ENCODE results near the gene SLC39A10.
A peak's percentile ranks its signal among the peaks of the same experiment; 100 is the strongest.
"Not testable (repeated sequence)": the region's sequence is repeated elsewhere in the genome, so short reads cannot be mapped to it uniquely, and the experiment has no call there.

Gene SLC39A10

DNA sequence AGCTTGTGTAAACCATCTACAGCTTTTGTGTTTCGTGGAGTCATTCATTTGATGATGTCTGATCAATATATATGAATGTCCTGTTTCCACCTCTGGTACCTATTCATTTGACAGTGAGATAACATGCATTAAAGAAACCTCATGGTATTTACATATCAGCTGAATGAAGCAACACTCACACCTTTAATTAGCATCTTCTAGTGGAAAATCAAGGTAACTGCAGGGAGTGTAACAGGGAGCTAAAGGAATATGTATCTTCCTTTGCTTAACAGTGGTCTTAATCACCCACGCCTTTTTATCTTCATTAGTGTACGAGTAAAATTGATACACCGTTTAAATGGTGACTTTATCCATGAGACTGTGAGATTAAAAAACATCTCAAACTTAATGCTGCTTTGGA lies 15.6 kb downstream of the SLC39A10 start:
- DNase-seq (ENCODE audit: insufficient read length, low spot score) (no peak), FAIRE-seq (peak; percentile 50)
- no peak for TF ChIP-seq POLR2A (IDR thresholded peaks at IDR 0.05; ENCODE audit: low read depth, low read length)

DNA sequence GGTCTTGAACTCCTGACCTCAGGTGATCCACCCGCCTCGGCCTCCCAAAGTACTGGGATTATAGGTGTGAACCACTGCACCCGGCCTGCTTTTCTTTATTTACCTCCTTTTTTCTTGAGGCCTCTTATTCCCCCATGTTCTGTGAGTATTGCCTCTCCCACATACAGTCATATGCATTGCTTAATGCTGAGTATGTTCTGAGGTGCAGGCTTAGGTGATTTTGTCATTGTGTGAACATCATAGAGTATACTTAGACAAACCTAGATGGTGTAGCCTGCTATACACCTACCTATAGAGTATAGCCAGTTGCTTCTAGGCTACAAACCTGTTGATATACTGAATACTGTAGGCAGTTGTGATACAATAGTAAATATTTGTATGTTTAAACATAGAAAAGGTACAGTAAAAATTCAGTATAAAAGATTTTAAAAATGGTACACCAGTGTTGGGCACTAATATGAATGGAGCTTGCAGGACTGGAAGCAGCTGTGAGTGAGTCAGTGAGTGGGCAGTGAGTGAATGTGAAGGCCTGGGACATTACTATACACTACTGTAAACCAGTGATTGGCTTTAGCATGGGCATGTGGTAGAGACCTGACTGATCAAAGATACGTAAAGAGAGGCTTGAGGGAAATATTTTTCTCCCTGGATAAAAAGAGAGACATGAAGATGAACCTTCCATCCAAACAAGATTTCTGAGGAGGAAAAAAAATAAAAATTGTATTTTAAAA lies 17.6 kb downstream of the SLC39A10 start:
- TF ChIP-seq POLR2A (IDR thresholded peaks at IDR 0.05; ENCODE audit: low read depth, low read length): no peak
- FAIRE-seq (no peak), DNase-seq (ENCODE audit: insufficient read length, low spot score) (no peak)

- peak; percentile 65 for FAIRE-seq
- DNase-seq (ENCODE audit: insufficient read length, low spot score): no peak
- no peak for TF ChIP-seq POLR2A (IDR thresholded peaks at IDR 0.05; ENCODE audit: low read depth, low read length)
Measured at GRCh38 chr2:195675783-195676427, 18.9 kb downstream of the SLC39A10 start.

GRCh38 chr2:195677290-195677689 lies 20.3 kb downstream of the SLC39A10 start:
- no peak for TF ChIP-seq POLR2A (IDR thresholded peaks at IDR 0.05; ENCODE audit: low read depth, low read length)
- FAIRE-seq (no peak), DNase-seq (ENCODE audit: insufficient read length, low spot score) (no peak)

DNA sequence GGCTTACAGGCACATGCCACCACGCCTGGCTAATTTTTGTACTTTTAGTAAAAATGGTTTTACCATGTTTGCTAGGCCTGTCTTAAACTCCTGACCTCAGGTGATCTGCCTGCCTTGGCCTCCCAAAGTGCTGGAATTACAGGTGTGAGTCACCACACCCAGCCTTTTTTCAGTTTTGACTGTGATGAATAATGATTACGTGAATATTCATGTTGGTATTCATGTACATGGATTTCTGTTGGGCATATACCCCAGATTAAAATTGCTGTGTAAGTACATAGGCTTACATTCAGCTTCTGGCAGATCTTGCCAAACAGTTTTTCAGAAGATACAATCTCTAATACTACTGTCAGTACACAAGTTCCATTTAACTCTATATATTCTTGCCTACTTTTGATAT lies 20.9 kb downstream of the SLC39A10 start:
- DNase-seq (ENCODE audit: insufficient read length, low spot score) (no peak), FAIRE-seq (peak; percentile 45)
- TF ChIP-seq POLR2A (IDR thresholded peaks at IDR 0.05; ENCODE audit: low read depth, low read length): no peak

DNA sequence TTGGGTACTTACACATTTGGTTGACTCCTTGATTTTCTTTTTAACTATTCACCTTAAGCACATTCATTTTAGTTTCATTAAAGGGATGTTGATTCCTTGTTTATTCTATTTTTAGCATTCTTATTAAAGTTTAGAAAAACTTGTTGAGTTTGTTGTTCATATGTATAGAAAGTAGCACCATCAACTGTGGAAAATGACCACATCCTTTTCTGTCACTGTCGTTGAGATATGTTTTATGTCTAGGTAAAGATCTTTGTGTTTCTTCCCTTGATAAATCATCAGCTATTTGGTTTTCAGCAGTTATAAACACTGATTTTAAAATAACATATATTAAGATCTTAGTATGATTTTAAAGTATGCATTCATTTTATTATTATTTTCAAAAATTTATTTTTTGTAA lies 25.1 kb downstream of the SLC39A10 start:
- DNase-seq (ENCODE audit: insufficient read length, low spot score) (no peak), FAIRE-seq (peak; percentile 11)
- no peak for TF ChIP-seq POLR2A (IDR thresholded peaks at IDR 0.05; ENCODE audit: low read depth, low read length)

DNA sequence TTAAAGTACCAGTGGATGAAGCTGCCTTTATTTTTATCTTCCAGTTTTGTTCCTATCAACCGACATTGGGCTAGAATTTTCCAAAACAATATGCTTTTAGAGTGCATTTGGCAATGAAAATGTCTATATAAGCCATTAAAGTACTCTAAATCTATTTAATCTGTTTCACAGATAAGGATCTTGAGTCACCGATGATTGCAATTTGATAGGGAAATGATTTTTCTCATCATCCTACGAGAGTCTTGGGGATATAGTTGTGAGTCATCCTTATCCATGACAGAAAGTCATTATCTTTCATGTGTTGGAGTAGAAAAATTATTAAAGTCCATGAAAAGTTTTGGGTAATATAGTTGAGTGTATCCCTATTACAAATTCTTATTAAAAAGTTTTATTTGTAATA lies 26.1 kb downstream of the SLC39A10 start:
- no peak for TF ChIP-seq POLR2A (IDR thresholded peaks at IDR 0.05; ENCODE audit: low read depth, low read length)
- FAIRE-seq: no peak
- no peak for DNase-seq (ENCODE audit: insufficient read length, low spot score)

GRCh38 chr2:195686564-195686963 lies 29.5 kb downstream of the SLC39A10 start:
- DNase-seq (ENCODE audit: insufficient read length, low spot score) (no peak), FAIRE-seq (no peak)
- TF ChIP-seq POLR2A (IDR thresholded peaks at IDR 0.05; ENCODE audit: low read depth, low read length): no peak

GRCh38 chr2:195687320-195688086 lies 30.5 kb downstream of the SLC39A10 start:
- DNase-seq (ENCODE audit: insufficient read length, low spot score) (no peak), FAIRE-seq (no peak)
- TF ChIP-seq POLR2A (IDR thresholded peaks at IDR 0.05; ENCODE audit: low read depth, low read length): no peak

DNA sequence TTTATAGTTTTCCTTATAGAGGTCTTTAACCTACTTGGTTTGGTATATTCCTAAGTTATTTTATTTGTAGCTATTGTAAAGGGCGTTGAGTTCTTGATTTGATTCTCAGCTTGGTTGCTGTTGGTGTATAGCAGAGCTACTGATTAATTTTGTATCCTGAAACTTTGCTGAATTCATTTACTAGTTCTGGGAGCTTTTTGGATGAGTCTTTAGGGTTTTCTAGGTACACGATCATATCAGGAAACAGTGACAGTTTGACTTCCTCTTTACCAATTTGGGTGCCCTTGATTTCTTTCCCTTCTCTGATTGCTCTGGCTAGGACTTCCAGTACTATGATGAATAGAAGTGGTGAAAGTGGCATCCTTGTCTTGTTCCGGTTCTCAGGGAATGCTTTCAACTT lies 35.5 kb downstream of the SLC39A10 start:
- FAIRE-seq; DNase-seq (ENCODE audit: insufficient read length, low spot score): not testable (repeated sequence)

DNA sequence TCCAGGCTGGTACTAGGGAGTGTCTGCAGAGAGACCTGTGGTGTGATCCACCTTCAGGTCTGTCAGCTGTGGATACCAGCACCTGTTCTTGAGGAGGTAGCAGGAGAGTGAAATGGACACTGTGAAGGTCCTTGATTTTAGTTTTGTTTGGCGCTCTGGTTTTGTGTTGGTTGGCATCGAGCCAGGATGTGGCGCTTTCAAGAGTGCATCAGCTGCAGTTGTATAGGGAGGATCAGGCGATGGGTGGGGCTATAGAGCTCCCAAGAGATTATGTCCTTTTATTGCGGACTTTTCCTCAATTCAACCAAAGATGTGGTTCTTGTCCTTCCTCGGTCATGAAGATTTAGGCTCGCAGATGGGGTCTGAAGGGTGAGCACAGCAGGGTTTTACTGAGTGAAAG lies 37.5 kb downstream of the SLC39A10 start:
- no peak for TF ChIP-seq POLR2A (IDR thresholded peaks at IDR 0.05; ENCODE audit: low read depth, low read length)
- DNase-seq (ENCODE audit: insufficient read length, low spot score) (no peak), FAIRE-seq (no peak)

GRCh38 chr2:195695002-195695631 lies 38.1 kb downstream of the SLC39A10 start:
- no peak for DNase-seq (ENCODE audit: insufficient read length, low spot score)
- no peak for TF ChIP-seq POLR2A (IDR thresholded peaks at IDR 0.05; ENCODE audit: low read depth, low read length)
- no peak for FAIRE-seq

DNA sequence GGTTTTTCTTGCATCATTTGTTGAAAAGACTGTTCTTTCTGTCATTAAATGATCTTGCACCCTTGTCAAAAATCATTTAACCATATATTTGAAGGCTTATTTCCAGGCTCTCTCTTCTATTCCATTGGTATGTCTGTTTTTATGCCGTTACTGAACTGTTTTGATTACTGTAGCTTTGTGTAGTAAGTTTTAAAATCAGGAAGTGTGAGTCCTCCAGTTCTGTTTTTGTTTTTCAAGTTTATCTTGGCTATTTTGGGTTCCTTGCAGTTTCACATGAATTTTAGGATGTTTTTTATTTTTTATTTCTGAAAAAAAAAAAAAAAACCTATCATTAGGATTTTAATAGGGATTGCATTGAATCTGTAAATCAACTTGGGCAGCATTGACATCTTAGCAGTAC lies 39.0 kb downstream of the SLC39A10 start:
- no peak for DNase-seq (ENCODE audit: insufficient read length, low spot score)
- FAIRE-seq: no peak
- TF ChIP-seq POLR2A (IDR thresholded peaks at IDR 0.05; ENCODE audit: low read depth, low read length): no peak

- no peak for FAIRE-seq
- no peak for DNase-seq (ENCODE audit: insufficient read length, low spot score)
Measured at GRCh38 chr2:195697681-195698220, 40.7 kb downstream of the SLC39A10 start.

More at GRCh38 chr2:195697681-195698220, 40.7 kb downstream of the SLC39A10 start:
- TF ChIP-seq POLR2A (IDR thresholded peaks at IDR 0.05; ENCODE audit: low read depth, low read length): no peak
